GM21528 (cell line): ENCODE measurements around the gene EXOSC5.
A peak's percentile ranks its signal among the peaks of the same experiment; 100 is the strongest.
"Not testable (repeated sequence)": the region's sequence is repeated elsewhere in the genome, so short reads cannot be mapped to it uniquely, and the experiment has no call there.

ENCODE experiments used
- ATAC-seq: cut with Tn5 transposase; IDR thresholded peaks from one replicate; pipeline ENCODE4 v1.9.1; 2021; ENCODE audit warnings: mild to moderate bottlenecking, moderate library complexity; ENCODE audit not compliant: unreplicated experiment, low FRiP score

EXOSC5 gene

DNA sequence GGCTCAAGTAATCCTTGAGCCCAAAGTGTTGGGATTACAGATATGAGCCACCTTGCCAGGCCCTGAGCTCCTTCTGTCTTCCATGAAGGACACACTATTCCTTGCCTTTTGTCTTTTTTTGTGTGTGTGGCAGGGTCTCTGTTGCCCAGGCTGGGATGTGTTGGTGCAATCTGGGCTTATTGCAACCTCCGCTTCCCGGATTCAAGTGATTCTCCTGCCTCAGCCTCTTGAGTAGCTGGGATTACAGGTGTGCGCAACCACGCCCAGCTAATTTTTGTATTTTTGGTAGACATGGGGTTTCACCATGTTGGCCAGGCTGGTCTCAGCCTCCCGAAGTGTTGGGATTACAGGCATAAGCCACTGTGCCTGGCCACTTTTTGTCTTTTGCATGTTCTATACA, 11.7 kb upstream of the EXOSC5 start:
- not testable (repeated sequence) for ATAC-seq

- no peak for ATAC-seq
These were observed 11.1 kb upstream of the EXOSC5 start for GRCh38 chr19:41408256-41408655.

DNA sequence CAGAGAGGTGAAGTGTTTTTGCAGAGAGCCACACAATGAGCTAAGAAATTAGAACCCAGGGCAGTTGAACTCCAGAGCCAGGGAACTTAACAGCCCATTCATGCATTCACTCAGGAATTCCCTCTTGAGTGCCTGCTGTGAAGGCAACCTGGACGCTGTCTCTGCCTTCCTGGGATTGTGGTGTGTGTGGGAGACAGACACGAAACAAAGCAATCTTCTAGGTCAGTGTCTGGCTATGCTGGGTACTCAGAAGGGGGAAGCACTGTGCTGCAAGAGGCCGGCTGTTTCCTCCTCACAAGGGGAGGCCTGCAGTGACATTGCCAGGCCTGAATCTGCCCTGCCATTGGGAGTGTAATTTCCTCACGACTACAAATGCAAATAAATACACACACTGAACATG, 10.1 kb upstream of the EXOSC5 start:
- no peak for ATAC-seq

DNA sequence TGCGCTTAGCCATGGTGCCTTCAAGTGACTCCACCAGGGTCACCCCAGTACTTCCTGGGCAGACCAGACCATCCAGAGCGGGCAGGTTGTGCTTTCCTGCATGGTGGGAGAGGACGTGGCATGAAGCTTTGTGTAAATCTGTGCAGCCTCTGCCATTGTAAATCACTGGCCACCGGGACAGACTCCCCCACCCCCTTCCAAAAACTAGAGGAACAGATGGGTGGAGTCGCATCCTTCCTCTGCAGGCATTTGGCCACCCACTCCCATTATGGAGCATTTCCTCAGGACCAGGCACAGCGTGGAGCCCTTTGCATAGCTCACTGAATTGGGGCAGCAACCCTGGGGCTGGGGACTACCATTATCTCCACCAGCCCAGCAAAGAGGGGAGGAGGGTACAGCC, 8.6 kb upstream of the EXOSC5 start:
- ATAC-seq: no peak

- no peak for ATAC-seq
These were observed 6.2 kb upstream of the EXOSC5 start for GRCh38 chr19:41403181-41403970.

DNA sequence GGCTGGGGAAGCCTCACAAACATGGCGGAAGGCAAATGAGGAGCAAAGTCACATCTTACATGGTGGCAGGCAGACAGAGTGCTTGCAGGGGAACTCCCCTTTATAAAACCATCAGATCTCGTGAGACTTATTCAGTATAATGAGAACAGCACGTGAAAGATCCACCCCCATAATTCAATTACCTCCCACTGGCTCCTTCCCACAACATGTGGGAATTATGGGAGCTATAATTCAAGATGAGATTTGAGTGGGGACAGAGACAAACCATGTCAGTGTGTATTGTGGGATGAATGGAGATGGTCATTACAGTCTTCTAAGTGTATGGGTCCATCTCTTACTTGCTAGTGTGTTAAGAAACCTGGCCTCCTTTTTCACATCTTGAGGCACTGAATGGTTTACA, 4.9 kb upstream of the EXOSC5 start:
- ATAC-seq: no peak

DNA sequence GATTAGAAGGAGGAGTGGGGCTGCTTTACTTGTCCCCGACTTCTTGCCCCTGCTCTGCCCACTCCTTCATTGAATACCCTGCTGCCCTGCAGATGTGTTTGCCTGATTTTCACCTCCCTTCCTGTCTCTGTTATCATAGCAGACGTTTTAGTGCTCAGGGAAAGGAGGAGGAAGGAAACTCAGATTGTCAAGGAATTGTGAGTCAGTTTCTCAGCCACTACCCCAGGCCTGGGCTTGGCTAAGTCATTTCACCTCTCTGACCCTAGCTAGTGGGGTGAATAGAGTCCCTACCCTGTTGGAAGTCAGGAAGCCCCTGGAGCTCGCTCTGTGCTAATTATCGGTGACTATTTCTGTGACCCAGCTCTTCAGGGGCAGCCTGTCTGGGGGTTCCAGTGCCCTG, 4.3 kb upstream of the EXOSC5 start:
- ATAC-seq: no peak

- no peak for ATAC-seq
These were observed 2.4 kb upstream of the EXOSC5 start for GRCh38 chr19:41399525-41399924.

- no peak for ATAC-seq
These were observed 1.9 kb upstream of the EXOSC5 start for GRCh38 chr19:41399091-41399490.

DNA sequence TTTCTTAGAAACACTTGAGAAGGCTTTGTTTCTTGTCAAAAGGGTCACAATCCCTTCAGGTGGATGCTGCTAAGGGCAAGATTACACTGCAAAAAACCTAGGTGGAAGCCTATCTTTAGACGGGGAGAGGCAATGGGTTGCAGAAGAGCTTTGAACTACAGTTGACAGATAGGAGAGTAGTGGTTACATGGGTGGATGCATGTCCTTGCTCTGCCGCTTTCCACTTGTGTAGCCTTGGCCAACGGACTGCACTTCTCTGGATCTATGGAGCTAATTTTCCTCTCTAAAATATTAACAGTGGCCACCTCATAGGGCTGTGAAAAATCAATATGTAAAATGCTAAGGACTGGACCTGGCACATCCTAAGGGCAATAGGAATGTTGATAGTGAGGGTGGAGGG, 1.4 kb upstream of the EXOSC5 start:
- no peak for ATAC-seq

DNA sequence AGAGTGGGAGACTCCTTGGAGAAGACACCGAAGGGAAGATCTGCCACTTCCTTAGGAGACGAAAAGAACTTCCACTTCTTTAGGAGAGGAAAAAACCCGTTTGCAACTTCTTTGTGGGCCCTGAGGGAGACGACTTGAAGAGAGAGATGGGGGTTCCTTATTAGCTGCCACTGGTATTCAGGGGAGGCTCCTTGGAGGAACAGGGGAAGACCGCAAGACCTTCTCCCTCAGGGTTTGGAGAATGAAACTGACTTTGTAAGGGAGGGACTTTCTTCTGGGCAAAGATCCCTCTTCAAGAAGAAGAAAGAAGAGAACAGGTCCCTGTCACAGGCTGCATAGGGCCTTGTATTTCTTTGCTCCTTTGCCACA, 875 bp upstream of the EXOSC5 start:
- no peak for ATAC-seq

- no peak for ATAC-seq
These were observed 1.8 kb downstream of the EXOSC5 start for GRCh38 chr19:41395355-41395754.

- ATAC-seq: no peak
These were observed 4.4 kb downstream of the EXOSC5 start for GRCh38 chr19:41392775-41393174.

GRCh38 chr19:41391618-41392017, 5.5 kb downstream of the EXOSC5 start:
- ATAC-seq: no peak

GRCh38 chr19:41386442-41386841, 10.7 kb downstream of the EXOSC5 start:
- no peak for ATAC-seq

DNA sequence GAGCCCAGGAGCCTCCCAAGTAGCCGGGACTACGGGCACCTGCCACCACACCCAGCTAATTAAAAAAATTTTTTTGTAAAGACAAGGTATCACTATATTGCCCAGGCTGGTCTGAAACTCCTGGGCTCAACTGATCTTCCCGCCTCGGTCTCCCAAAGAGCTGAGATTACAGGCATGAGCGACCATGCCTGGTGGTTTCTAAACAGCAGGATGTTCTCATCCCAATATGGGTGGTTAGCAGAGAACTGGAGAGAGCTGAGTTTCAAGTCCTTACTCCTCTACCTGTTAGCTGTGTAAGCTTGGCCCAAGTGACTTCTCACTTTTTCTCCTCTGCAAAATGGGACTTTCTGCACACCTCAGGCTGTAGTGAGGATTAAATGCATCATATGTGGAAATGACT, 12.8 kb downstream of the EXOSC5 start:
- ATAC-seq: no peak

DNA sequence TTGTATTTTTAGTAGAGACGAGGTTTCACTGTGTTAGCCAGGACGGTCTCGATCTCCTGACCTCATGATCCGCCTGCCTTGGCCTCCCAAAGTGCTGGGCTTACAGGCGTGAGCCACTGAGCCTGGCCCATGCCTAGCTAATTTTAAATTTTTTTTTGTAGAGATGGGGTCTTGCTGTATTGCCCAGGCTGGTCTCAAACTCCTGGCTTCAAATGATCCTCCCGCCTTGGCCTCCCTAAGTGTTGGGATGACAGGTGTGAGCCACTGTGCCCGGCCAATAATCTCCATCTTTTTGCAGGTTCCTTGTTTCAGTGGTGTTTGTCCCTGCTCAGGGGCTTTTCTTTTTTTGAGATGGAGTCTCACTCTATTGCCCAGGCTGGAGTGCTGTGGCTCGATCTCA, 15.6 kb downstream of the EXOSC5 start:
- ATAC-seq: not testable (repeated sequence)

- ATAC-seq: peak; percentile 64
These were observed 19.0 kb downstream of the EXOSC5 start for GRCh38 chr19:41377977-41378709.

DNA sequence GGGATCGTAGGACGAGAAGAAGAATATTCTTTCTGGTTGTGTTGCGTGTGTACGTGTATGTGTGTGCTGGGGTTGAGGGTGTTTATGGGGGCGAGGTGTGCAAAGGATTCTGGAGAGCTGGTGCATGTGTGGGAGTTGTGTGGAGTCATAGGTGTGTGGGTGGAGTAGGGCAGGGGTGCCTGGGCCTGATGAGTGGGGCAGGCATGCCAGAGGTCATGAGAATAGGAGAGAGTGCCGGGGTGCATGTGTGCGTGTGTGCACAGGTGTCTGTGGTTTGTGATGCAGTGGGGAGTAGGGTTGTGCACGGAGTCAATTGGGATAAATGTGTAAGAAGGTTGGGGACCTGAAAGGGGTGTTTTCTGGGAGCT, 20.2 kb downstream of the EXOSC5 start:
- ATAC-seq: no peak

DNA sequence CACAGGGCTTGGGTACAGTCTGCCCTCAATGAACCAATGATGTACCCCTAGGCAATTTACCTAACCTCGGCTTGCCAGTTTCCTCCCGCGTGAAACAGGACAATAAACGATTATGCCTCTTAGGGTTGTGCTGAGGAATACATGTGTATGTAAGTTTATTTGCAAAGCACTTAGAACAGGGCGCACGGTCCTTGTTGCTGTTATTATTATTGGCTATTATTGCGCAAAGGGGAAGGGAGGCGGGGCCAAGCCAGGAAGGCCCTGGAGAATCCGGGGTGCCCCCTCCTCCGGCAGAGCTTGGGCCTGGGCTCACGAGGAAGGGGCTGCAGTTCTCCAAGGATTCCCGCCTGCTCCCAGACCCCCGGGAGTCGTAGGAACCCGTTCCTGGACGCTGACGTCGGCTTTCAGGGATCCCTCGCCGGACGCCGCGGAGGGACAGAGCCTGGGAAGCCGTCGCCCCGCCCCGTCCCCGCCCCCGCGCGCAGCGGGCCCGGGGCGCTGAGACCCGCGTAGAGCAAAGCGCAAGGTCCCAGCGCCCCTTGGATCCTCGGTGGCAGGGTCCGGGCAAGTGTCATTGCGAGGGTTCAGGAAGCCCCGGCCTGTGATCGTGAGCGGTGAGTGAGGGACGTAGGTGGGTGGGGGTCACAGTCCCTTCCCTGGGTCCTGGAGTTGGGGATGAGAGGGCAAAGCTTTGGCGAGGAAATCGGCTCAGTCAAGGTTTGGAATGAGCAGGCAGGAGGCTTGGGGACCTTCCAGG, 20.7 kb downstream of the EXOSC5 start, which contains the start of gene TMEM91:
Gene TMEM91 (plus strand): TSS at position 293 of the 757 bp plus-strand sequence. CDS start 1,777 bp downstream, outside the sequence.
- ATAC-seq: no peak

DNA sequence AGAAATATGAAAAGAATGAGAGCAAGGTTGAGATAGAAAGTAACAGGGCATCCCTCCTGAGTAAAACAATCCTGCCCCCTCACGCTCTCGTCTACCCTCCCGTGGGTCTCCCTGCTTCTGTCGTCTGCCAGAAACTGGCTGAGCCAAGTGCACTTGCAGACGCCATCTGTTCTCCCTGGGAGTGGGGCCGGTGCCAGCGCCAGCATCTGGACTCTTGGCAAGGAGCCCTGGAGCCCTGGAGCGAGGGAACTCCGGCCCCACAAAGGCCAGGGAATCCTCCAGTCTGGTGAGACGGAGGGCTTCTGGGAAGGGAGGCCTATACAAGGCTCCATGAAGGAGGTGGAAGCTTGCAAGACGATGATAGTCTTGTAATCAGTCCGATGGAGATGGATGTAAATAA, 23.2 kb downstream of the EXOSC5 start:
- ATAC-seq: no peak
